Astrocyte (in vitro differentiated cells and primary cell): ENCODE data around the gene TTC36.

Source experiments
- EZH2 ChIP-seq: IDR thresholded peaks from 2 replicates; pipeline ENCODE4 v1.6.1; 2012; ENCODE audit warnings: mild to moderate bottlenecking, low read length, inconsistent platforms; ENCODE audit not compliant: insufficient read depth
- TF ChIP-seq, protein P1 (sequence below): IDR thresholded peaks from 2 replicates; pipeline ENCODE4 v1.5.1; 2011; ENCODE audit warnings: low read depth, mild to moderate bottlenecking, inconsistent platforms, low read length, moderate library complexity; ENCODE audit not compliant: insufficient read depth

DNA sequence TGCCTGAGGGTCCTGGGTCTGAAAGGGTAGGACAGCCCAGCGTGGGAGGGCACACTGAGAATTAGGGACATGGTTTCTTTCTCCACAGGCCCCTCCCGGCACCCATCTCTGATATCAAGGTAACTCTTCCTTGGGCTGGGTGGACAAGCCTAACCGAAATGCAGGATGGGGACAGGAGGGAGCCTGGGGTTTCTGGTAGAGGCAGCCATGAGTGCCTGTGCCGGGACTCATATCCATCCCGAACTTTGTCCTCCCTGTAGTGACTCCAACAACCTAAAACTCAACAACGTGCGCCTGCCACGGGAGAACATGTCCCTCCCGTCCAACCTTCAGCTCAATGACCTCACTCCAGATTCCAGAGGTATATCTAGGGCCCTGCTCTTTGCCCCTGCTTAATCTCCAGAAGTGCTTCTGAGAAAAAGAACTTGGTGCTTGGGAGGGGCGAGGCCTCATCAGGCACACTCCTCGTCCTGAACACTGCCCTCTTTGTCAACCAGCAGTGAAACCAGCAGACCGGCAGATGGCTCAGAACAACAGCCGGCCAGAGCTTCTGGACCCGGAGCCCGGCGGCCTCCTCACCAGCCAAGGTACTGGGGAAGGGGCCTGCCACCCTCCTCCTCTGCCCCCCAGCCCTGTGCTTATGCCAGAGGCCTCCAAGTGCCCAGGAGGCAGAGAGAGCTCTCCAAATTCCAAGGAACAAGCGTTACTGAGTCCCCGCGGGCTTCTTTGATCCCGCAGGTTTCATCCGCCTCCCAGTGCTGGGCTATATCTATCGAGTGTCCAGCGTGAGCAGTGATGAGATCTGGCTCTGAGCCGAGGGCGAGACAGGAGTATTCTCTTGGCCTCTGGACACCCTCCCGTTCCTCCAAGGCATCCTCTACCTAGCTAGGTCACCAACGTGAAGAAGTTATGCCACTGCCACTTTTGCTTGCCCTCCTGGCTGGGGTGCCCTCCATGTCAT is 6.8 kb downstream of the TTC36 start:
- TF ChIP-seq, protein P1, sequence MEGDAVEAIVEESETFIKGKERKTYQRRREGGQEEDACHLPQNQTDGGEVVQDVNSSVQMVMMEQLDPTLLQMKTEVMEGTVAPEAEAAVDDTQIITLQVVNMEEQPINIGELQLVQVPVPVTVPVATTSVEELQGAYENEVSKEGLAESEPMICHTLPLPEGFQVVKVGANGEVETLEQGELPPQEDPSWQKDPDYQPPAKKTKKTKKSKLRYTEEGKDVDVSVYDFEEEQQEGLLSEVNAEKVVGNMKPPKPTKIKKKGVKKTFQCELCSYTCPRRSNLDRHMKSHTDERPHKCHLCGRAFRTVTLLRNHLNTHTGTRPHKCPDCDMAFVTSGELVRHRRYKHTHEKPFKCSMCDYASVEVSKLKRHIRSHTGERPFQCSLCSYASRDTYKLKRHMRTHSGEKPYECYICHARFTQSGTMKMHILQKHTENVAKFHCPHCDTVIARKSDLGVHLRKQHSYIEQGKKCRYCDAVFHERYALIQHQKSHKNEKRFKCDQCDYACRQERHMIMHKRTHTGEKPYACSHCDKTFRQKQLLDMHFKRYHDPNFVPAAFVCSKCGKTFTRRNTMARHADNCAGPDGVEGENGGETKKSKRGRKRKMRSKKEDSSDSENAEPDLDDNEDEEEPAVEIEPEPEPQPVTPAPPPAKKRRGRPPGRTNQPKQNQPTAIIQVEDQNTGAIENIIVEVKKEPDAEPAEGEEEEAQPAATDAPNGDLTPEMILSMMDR, result no peak
- no peak for TF ChIP-seq EZH2
